ENCODE data around the gene RNF217.

DNA sequence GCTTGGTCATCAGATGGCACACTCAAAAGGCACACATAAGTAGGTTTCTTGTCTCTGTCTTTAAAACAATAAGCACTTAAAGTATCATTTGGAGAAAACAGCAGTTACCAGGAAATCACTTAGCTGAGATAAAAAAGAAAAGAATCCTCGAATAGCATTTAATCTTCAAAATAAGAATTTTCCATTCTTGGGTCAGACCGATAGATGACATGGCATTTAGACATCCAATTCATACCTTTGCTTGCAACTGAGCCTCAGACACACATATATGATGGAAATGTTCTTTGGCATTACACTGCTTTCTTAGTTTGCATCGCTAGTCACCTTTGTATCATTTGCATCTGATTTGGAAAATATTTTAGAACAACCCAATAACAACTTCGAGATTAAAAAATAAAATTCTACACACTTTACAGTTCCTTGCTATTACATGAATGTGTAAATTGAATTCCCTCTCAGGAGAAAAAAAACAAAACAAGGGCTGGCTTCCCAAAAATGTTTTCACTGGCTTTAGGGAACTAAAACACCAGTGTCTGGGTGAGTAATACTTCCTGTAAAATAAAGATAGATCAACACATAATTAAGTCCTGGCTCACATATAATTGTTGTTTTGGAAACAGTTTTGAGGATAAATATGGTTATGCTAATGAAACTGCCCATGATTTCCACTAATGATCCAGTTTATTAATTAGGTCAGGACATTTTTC, 1.3 kb upstream of the RNF217 start:
- TF ChIP-seq, protein P1, sequence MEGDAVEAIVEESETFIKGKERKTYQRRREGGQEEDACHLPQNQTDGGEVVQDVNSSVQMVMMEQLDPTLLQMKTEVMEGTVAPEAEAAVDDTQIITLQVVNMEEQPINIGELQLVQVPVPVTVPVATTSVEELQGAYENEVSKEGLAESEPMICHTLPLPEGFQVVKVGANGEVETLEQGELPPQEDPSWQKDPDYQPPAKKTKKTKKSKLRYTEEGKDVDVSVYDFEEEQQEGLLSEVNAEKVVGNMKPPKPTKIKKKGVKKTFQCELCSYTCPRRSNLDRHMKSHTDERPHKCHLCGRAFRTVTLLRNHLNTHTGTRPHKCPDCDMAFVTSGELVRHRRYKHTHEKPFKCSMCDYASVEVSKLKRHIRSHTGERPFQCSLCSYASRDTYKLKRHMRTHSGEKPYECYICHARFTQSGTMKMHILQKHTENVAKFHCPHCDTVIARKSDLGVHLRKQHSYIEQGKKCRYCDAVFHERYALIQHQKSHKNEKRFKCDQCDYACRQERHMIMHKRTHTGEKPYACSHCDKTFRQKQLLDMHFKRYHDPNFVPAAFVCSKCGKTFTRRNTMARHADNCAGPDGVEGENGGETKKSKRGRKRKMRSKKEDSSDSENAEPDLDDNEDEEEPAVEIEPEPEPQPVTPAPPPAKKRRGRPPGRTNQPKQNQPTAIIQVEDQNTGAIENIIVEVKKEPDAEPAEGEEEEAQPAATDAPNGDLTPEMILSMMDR (conservative IDR thresholded peaks at IDR 0.05; ENCODE audit: low read length) = no peak
- TF ChIP-seq EZH2phosphoT487 (IDR thresholded peaks at IDR 0.05; ENCODE audit: borderline replicate concordance) = no peak

All from Loucy (cell line).